HEK293T (cell line): ENCODE results near the gene COMMD1.

ENCODE experiments used
- BHLHE40 ChIP-seq: fragments of 450-650 bp; IDR thresholded peaks from 2 replicates; pipeline ENCODE4 v1.6.1; 2016; ENCODE audit warnings: mild to moderate bottlenecking, moderate library complexity, borderline replicate concordance
- CTBP1 ChIP-seq: fragments of 450-650 bp; IDR thresholded peaks from 2 replicates; pipeline ENCODE4 v1.6.1; 2016; ENCODE audit warnings: borderline replicate concordance
- ELF4 ChIP-seq: fragments of 450-650 bp; IDR thresholded peaks from 2 replicates; pipeline ENCODE4 v1.6.1; 2017; ENCODE audit warnings: antibody characterized with exemption
- FOXA1 ChIP-seq: fragments of 450-650 bp; IDR thresholded peaks from 2 replicates; pipeline ENCODE4 v1.6.1; 2016; ENCODE audit warnings: mild to moderate bottlenecking
- FOXK2 ChIP-seq: fragments of 450-650 bp; IDR thresholded peaks from 2 replicates; pipeline ENCODE4 v1.6.1; 2016; ENCODE audit warnings: mild to moderate bottlenecking
- FOXM1 ChIP-seq: fragments of 450-650 bp; IDR thresholded peaks from 2 replicates; pipeline ENCODE4 v1.6.1; 2017; ENCODE audit warnings: mild to moderate bottlenecking, borderline replicate concordance
- HDGF ChIP-seq: fragments of 450-650 bp; IDR thresholded peaks from 2 replicates; pipeline ENCODE4 v1.6.1; 2017; ENCODE audit warnings: antibody characterized with exemption, borderline replicate concordance
- SP1 ChIP-seq: fragments of 450-650 bp; IDR thresholded peaks from 2 replicates; pipeline ENCODE4 v1.6.1; 2017
- SUZ12 ChIP-seq: fragments of 450-650 bp; IDR thresholded peaks from 2 replicates; pipeline ENCODE4 v1.6.1; 2016; ENCODE audit warnings: mild to moderate bottlenecking
- ZNF384 ChIP-seq: fragments of 450-650 bp; IDR thresholded peaks from 2 replicates; pipeline ENCODE4 v1.6.1; 2016
- TF ChIP-seq, protein P1 (sequence below): fragments of 450-650 bp; IDR thresholded peaks from 2 replicates; pipeline ENCODE4 v1.6.1; 2016

DNA sequence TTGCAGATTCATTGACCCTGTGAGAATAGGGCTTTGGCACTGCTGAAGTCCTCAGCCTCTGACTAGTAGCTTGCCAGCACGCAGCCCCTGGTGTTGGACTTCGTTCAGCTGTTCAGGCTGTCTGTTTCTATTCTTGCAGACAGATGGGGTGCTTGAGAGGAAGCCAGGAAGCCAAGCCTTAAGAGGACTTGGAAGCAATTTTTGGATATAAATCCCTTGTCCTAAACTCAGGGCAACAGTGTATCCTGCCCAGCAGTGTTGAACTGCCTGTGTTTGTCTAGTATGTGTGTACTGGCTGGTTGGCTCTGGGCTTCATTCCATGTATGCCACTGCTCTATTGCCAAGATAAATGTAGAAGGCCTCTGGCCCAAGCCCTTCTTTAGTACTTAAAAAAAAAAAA, 108.6 kb downstream of the COMMD1 start:
- no peak for TF ChIP-seq SP1
- no peak for TF ChIP-seq SUZ12
- TF ChIP-seq ZNF384: no peak
- TF ChIP-seq FOXA1: no peak
- no peak for TF ChIP-seq FOXM1
- TF ChIP-seq CTBP1: no peak
- no peak for TF ChIP-seq FOXK2
- TF ChIP-seq, protein P1, sequence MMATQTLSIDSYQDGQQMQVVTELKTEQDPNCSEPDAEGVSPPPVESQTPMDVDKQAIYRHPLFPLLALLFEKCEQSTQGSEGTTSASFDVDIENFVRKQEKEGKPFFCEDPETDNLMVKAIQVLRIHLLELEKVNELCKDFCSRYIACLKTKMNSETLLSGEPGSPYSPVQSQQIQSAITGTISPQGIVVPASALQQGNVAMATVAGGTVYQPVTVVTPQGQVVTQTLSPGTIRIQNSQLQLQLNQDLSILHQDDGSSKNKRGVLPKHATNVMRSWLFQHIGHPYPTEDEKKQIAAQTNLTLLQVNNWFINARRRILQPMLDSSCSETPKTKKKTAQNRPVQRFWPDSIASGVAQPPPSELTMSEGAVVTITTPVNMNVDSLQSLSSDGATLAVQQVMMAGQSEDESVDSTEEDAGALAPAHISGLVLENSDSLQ: no peak
- TF ChIP-seq ELF4: no peak
- no peak for TF ChIP-seq HDGF
- no peak for TF ChIP-seq BHLHE40
